Measurements from ENCODE around the gene KRTAP9-6. TPM values are rescaled to one million over a fixed set of nuclear protein-coding genes. Genes with fewer than 3 reads are reported as not detected.
A peak's percentile ranks its signal among the peaks of the same experiment; 100 is the strongest.

Gene KRTAP9-6
- total and polyA plus RNA-seq, 8 donors, result not detected

GRCh38 chr17:41302981-41303380 lies 37.8 kb downstream of the KRTAP9-6 start:
- Histone ChIP-seq H3K4me3 (no peak overlapping the region), H3K36me3 (no peaks in the 10 kb centered on the region), H3K27me3 (no peaks in the 10 kb centered on the region), H3K9me3 (no peaks in the 10 kb centered on the region), H3K27ac (no peak overlapping the region), H3K4me1 (no peaks in the 10 kb centered on the region)
- DNase-seq (no peak), ATAC-seq (no peak), FAIRE-seq (no peak)
- 71 to 76% methylated on average over 4 of the region's 4 CpGs for WGBS, 2 donors
- TF ChIP-seq, protein P1, sequence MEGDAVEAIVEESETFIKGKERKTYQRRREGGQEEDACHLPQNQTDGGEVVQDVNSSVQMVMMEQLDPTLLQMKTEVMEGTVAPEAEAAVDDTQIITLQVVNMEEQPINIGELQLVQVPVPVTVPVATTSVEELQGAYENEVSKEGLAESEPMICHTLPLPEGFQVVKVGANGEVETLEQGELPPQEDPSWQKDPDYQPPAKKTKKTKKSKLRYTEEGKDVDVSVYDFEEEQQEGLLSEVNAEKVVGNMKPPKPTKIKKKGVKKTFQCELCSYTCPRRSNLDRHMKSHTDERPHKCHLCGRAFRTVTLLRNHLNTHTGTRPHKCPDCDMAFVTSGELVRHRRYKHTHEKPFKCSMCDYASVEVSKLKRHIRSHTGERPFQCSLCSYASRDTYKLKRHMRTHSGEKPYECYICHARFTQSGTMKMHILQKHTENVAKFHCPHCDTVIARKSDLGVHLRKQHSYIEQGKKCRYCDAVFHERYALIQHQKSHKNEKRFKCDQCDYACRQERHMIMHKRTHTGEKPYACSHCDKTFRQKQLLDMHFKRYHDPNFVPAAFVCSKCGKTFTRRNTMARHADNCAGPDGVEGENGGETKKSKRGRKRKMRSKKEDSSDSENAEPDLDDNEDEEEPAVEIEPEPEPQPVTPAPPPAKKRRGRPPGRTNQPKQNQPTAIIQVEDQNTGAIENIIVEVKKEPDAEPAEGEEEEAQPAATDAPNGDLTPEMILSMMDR (IDR thresholded peaks at IDR 0.05), result no peak
- intact Hi-C loops (cut with DNase I), result no loop called here

DNA sequence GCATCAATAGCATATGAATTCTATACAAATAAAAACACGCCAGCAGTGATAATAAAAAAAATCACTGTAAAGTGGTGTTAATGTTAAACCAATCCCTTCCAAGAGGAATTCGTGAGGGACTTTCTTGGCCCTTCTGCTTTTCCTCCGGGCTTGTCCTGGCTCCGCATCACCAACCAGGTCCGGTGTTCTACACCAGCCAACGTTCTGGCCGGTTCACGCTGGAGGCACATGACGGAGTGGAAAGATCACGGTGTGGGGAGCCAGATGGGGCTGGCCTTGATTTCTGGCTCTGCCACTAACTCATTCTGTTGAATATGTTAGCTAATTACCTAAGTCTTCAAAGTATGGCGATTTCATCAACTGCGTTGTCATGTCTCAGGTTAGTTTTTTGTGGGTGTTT lies 38.9 kb downstream of the KRTAP9-6 start:
- no peak for FAIRE-seq
- Histone ChIP-seq H3K4me1 (no peaks in the 10 kb centered on the region), H3K4me3 (no peak overlapping the region), H3K27me3 (no peaks in the 10 kb centered on the region), H3K36me3 (no peaks in the 10 kb centered on the region), H3K27ac (no peak overlapping the region), H3K9me3 (no peaks in the 10 kb centered on the region)
- WGBS, 2 donors, result 70 to 76% methylated on average over 12 of the region's 12 CpGs
- TF ChIP-seq, protein P1 (IDR thresholded peaks at IDR 0.05), result no peak
- intact Hi-C loops (cut with DNase I), result no loop called here
- no peak for DNase-seq
- ATAC-seq, result no peak

- 64 to 77% methylated on average over 9 of the region's 9 CpGs for WGBS, 2 donors
- H3K27me3 ChIP-seq, result no peaks in the 10 kb centered on the region
- no peaks in the 10 kb centered on the region for H3K9me3 ChIP-seq
- DNase-seq (no peak), FAIRE-seq (no peak), ATAC-seq (peak in 3 of 4 donors; percentile 30 to 53 (median 33))
- intact Hi-C loops (cut with DNase I), result no loop called here
- TF ChIP-seq, protein P1 (IDR thresholded peaks at IDR 0.05), result no peak
- no peak overlapping the region for H3K27ac ChIP-seq
- no peaks in the 10 kb centered on the region for H3K36me3 ChIP-seq
- H3K4me3 ChIP-seq, result no peak overlapping the region
- H3K4me1 ChIP-seq, result no peaks in the 10 kb centered on the region
Observed at GRCh38 chr17:41307647-41308046, 42.5 kb downstream of the KRTAP9-6 start.

GRCh38 chr17:41308251-41308917 lies 43.2 kb downstream of the KRTAP9-6 start:
- TF ChIP-seq, protein P1 (IDR thresholded peaks at IDR 0.05), result no peak
- intact Hi-C loops (cut with DNase I), result no loop called here
- Histone ChIP-seq H3K4me1 (no peaks in the 10 kb centered on the region), H3K27me3 (no peaks in the 10 kb centered on the region), H3K36me3 (no peaks in the 10 kb centered on the region), H3K9me3 (no peaks in the 10 kb centered on the region), H3K27ac (no peak overlapping the region), H3K4me3 (no peak overlapping the region)
- ATAC-seq (peak in 3 of 4 donors; percentile 65 to 76 (median 72)), FAIRE-seq (no peak), DNase-seq (peak in 2 of 6 donors; percentile 21 to 57)
- 50 to 59% methylated on average over 10 of the region's 10 CpGs for WGBS, 2 donors

DNA sequence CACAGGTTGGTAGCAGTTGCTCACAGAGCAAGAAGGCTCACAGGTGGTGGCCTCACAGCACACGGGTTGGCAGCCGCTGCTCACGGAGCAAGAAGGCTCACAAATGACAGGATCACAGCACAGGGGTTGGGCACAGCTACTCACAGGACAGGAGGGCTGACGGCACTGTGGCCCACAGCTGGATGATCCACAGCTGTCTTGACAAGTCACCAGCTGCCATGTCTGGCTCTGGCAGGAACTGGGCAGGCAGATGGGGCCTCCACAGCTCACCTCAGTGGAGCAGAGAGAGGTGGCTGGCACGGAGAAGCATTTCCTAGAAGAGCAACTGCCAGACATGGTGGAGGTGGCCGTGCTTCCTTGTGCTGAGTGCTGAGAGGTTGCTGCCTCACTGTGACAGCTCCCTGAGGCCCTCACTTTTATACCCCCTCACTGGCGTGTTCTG lies 43.8 kb downstream of the KRTAP9-6 start, which contains the start of gene KRTAP16-1:
KRTAP16-1 (minus strand) TSS at position 392 of the 442 bp plus-strand sequence; CDS start at position 336, 56 bp downstream.
- peak in 1 of 6 donors; percentile 37 for DNase-seq
- H3K4me1 ChIP-seq, result no peaks in the 10 kb centered on the region
- H3K4me3 ChIP-seq, result no peak within 1 kb of the TSS
- H3K27ac ChIP-seq, result no peak within 1 kb of the TSS
- no peaks in the 10 kb centered on the region for H3K36me3 ChIP-seq
- H3K9me3 ChIP-seq, result no peaks in the 10 kb centered on the region
- H3K27me3 ChIP-seq, result no peaks in the 10 kb centered on the region
- no peak for FAIRE-seq
- ATAC-seq, result peak in 1 of 4 donors; percentile 16
- intact Hi-C loops (cut with DNase I), result no loop called here
- TF ChIP-seq, protein P1 (IDR thresholded peaks at IDR 0.05), result no peak
- 61 to 73% methylated on average over 7 of the region's 7 CpGs for WGBS, 2 donors

Measured in pancreas (tissue), 10 donors.